Spinal cord (tissue), 10 donors: Measurements from ENCODE around the gene PTP4A2. TPM values are rescaled to one million over a fixed set of nuclear protein-coding genes. Genes with fewer than 3 reads are reported as not detected.
"Not testable (repeated sequence)": the region's sequence is repeated elsewhere in the genome, so short reads cannot be mapped to it uniquely, and the experiment has no call there.

Source experiments
- DNase-seq, 6 donors: peaks; one replicate each; pipeline versions ENCODE4 v3.0.0 to v3.0.0-alpha.2; 2013 to 2015; ENCODE audit warnings: low spot score in 6 of 6, low read depth in 4 of 6
- H3K27ac ChIP-seq: one replicate; pipeline ENCODE4 v1.5.1; 2013; ENCODE audit warnings: low read depth, low read length, control low read depth
- H3K27me3 ChIP-seq: one replicate; pipeline ENCODE4 v1.6.1; 2013; ENCODE audit warnings: low read length; ENCODE audit not compliant: control insufficient read depth, insufficient read depth
- H3K36me3 ChIP-seq: one replicate; pipeline ENCODE4 v1.6.1; 2013; ENCODE audit warnings: low read length; ENCODE audit not compliant: control insufficient read depth, insufficient read depth
- H3K4me1 ChIP-seq: one replicate; pipeline ENCODE4 v1.6.1; 2013; ENCODE audit warnings: low read length; ENCODE audit not compliant: control insufficient read depth, insufficient read depth
- H3K4me3 ChIP-seq: one replicate; pipeline ENCODE4 v1.5.1; 2013; ENCODE audit warnings: low read depth, low read length, control low read depth
- H3K9me3 ChIP-seq: one replicate; pipeline ENCODE4 v1.6.1; 2013; ENCODE audit warnings: low read length; ENCODE audit not compliant: control insufficient read depth, insufficient read depth
- WGBS: methylation state at CpG from one replicate; pipeline ENCODE4 v1.1.5; 2013; ENCODE audit warnings: missing lambda C conversion rate; ENCODE audit not compliant: insufficient coverage; 5-methylcytosine and 5-hydroxymethylcytosine counted together
- polyA plus RNA-seq, 2 donors: library from polyadenylated mRNA; unstranded; fragments of 120-200 nt; gene quantifications; one replicate each; pipeline ENCODE4 v1.2.1, GENCODE V29; 2013; ENCODE audit not compliant: insufficient read length in 2 of 2
- total RNA-seq, 2 donors: library from RNA; depleted of rRNA in 1 of 2; stranded (reverse); fragments of 120-200 nt in 1 of 2; fragments of >200 nt in 1 of 2; gene quantifications; one replicate each; pipeline versions ENCODE4 v1.2.3 to v1.2.4, GENCODE V29; 2013 to 2014
- donor health status: healthy.

PTP4A2 gene
- total and polyA plus RNA-seq, 4 donors, result 149 to 326 (median 216) TPM

DNA sequence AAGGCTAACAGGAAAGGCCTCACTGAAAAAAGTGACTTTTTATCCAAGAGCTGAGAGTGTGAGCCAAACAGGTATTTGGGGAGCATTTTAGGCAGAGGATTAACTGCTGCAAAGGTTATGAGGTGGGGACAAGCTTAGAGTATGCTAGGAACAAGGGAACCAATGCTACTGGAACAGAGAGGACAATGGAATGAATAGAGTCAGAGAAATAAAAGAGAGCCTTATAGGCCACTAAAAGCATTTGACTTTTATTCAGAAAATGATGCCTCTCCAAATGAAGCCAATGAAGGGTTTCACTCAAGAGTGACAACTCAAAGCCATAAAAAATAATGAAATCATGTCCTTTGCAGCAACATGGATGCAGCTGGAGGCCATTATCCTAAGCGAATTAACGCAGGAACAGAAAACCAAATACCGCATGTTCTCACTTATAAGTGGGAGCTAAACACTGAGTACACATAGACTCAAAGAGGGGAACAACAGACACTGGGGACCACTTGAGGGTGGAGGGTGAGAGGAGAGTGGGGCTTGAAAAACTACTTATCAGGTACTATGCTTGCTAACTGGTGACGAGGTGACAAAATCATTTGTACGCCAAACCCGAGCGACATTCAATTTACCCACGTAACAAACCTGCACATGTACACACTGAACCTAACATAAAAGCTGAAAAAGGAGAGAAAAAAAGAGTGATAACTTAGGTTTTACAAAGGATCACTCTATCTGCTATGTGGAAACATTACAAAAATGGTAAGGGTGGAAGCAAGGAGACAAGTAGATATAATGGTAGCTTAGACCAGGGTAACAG lies 11.1 kb downstream of the PTP4A2 start:
- Histone ChIP-seq H3K4me1 (peaks cover 9% of the 10 kb centered on the region), H3K36me3 (no peaks in the 10 kb centered on the region), H3K4me3 (no peak overlapping the region), H3K27me3 (no peaks in the 10 kb centered on the region), H3K27ac (peak overlapping the region; percentile 21), H3K9me3 (no peaks in the 10 kb centered on the region)
- 50% methylated on average over 2 of the region's 8 CpGs for WGBS
- DNase-seq, result peak in 1 of 6 donors; percentile 53

DNA sequence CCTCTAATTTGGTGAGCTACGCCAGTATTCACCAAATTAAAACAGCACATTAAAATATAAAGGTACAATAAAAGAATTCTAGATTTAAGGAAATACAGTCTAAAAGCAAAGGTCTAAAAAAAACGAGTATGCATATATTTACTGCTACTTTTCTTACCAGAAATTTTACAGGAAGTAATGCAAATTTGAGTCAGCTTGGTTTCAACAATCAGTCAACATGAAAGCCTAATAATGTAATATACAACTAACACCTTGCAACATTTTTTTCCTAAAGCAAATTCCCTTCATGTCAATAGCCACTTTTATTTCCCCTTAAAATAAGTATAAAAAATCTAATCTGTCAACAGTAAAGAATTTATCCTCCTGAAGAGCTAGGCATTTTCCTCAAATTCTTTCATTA lies 11.9 kb downstream of the PTP4A2 start:
- no peaks in the 10 kb centered on the region for H3K36me3 ChIP-seq
- H3K27me3 ChIP-seq, result no peaks in the 10 kb centered on the region
- no CpG with 5 or more reads among the region's 2 CpGs for WGBS
- H3K27ac ChIP-seq, result no peak overlapping the region
- no peak for DNase-seq
- H3K9me3 ChIP-seq, result no peaks in the 10 kb centered on the region
- peaks cover 9% of the 10 kb centered on the region for H3K4me1 ChIP-seq
- no peak overlapping the region for H3K4me3 ChIP-seq

GRCh38 chr1:31925824-31926223 lies 12.3 kb downstream of the PTP4A2 start:
- 98% methylated on average over 9 of the region's 13 CpGs for WGBS
- not testable (repeated sequence) for H3K27me3 ChIP-seq, H3K9me3 ChIP-seq, H3K36me3 ChIP-seq, H3K27ac ChIP-seq, H3K4me1 ChIP-seq, DNase-seq, H3K4me3 ChIP-seq

DNA sequence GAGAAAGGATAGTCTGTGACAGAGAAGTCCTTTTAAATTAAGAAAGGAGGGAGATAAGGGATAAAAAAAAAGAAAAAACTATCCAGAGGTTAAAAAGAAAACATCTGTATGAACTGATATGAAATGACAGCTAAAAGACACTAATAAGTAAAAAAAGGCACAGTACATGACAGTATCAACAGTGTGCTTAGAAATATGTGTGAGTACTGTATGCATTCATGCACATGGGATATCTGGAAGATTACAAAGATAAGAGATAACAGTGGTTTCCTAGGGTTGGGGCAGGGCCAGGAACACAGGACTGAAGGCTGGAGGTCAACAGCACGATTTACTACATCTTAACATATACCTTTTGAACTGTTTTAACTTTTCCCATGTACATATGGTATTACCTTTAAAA lies 13.3 kb downstream of the PTP4A2 start:
- no peaks in the 10 kb centered on the region for H3K9me3 ChIP-seq
- H3K36me3 ChIP-seq, result no peaks in the 10 kb centered on the region
- no peak for DNase-seq
- peaks cover 9% of the 10 kb centered on the region for H3K4me1 ChIP-seq
- WGBS, result no CpG with 5 or more reads among the region's 1 CpG
- no peak overlapping the region for H3K27ac ChIP-seq
- no peaks in the 10 kb centered on the region for H3K27me3 ChIP-seq
- H3K4me3 ChIP-seq, result no peak overlapping the region

GRCh38 chr1:31923901-31924535 lies 14.2 kb downstream of the PTP4A2 start:
- 20% methylated on average over 1 of the region's 2 CpGs for WGBS
- DNase-seq, result peak in 2 of 6 donors; percentile 39 to 40
- Histone ChIP-seq H3K27ac (peak overlapping the region; percentile 48), H3K9me3 (no peaks in the 10 kb centered on the region), H3K4me3 (no peak overlapping the region), H3K4me1 (peaks cover 9% of the 10 kb centered on the region), H3K36me3 (no peaks in the 10 kb centered on the region), H3K27me3 (no peaks in the 10 kb centered on the region)

DNA sequence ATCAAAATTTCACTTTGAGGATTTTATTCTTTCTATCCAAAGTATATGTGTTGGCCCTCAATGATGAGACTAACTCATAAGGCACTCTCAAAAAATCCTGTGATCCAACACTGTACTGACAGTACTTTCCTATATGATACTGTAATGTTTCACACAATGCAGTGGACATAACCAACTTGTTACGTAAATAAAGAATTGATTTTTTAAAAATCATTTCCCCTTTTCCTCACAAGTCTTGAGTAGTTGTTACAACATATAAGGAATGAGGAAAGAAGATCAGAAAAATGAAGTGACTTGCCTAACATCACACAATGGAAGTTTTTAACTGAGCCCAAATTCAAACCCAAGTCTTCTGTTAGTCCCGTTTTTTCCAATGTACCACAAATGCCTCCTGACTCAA lies 17.2 kb downstream of the PTP4A2 start:
- 71% methylated on average over 1 of the region's 2 CpGs for WGBS
- Histone ChIP-seq H3K4me3 (no peak overlapping the region), H3K36me3 (no peaks in the 10 kb centered on the region), H3K9me3 (no peaks in the 10 kb centered on the region), H3K4me1 (peaks cover 9% of the 10 kb centered on the region), H3K27ac (no peak overlapping the region), H3K27me3 (no peaks in the 10 kb centered on the region)
- no peak for DNase-seq

- DNase-seq, result no peak
- no peaks in the 10 kb centered on the region for H3K9me3 ChIP-seq
- H3K36me3 ChIP-seq, result peaks cover 4% of the 10 kb centered on the region
- WGBS, result 96% methylated on average over 3 of the region's 10 CpGs
- H3K4me3 ChIP-seq, result no peak overlapping the region
- no peak overlapping the region for H3K27ac ChIP-seq
- no peaks in the 10 kb centered on the region for H3K27me3 ChIP-seq
- peaks cover 9% of the 10 kb centered on the region for H3K4me1 ChIP-seq
Measured at GRCh38 chr1:31919591-31919990, 18.6 kb downstream of the PTP4A2 start.

- WGBS, result 100% methylated on average over 1 of the region's 4 CpGs
- Histone ChIP-seq H3K4me3 (no peak overlapping the region), H3K36me3 (peaks cover 8% of the 10 kb centered on the region), H3K27me3 (no peaks in the 10 kb centered on the region), H3K4me1 (no peaks in the 10 kb centered on the region), H3K27ac (no peak overlapping the region), H3K9me3 (peaks cover 2% of the 10 kb centered on the region)
- no peak for DNase-seq
Measured at GRCh38 chr1:31915438-31915837, 22.7 kb downstream of the PTP4A2 start.

DNA sequence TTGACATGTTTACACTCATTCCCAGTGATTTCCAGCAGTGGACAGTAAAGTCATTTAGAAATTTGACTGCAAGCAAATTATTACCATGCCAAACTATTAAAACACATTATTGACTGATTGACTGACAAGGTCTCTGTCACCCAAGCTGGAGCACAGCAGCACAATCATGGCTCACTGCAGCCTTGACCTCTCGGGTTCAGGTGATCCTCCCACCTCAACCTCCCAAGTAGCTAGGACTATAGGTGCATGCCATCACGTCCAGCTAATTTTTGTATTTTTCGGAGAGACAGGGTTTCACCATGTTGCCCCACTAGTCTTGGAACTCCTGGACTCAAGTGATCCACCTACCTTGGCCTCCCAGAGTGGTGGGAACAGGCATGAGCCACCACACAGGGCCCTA lies 24.2 kb downstream of the PTP4A2 start:
- 100% methylated on average over 3 of the region's 3 CpGs for WGBS
- H3K36me3 ChIP-seq, result peaks cover 13% of the 10 kb centered on the region
- H3K4me3 ChIP-seq, result no peak overlapping the region
- no peak for DNase-seq
- no peaks in the 10 kb centered on the region for H3K27me3 ChIP-seq
- no peaks in the 10 kb centered on the region for H3K4me1 ChIP-seq
- H3K27ac ChIP-seq, result no peak overlapping the region
- H3K9me3 ChIP-seq, result peaks cover 2% of the 10 kb centered on the region

DNA sequence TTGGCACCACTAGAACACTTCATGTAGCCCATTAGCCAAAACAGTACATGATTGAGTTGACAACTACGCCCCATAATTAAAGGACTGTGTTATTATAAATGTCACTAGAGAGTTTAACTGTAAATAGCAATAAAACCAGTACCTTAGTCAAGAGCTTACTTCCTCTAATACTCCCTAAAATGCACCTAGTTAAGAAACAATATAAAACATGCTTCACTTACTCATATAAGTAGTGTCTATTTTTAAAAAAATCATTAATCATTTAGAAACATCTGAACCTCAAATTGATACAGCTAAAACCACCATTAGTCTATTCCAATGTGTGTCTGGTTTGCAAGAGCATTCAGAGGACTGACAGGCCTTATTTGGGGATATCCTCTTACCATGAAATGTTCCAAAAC lies 25.3 kb downstream of the PTP4A2 start:
- peak in 1 of 6 donors; percentile 56 for DNase-seq
- no CpG with 5 or more reads among the region's 1 CpG for WGBS
- Histone ChIP-seq H3K27ac (no peak overlapping the region), H3K4me3 (no peak overlapping the region), H3K4me1 (no peaks in the 10 kb centered on the region), H3K27me3 (no peaks in the 10 kb centered on the region), H3K9me3 (peaks cover 2% of the 10 kb centered on the region), H3K36me3 (peaks cover 15% of the 10 kb centered on the region)
